Activated naive CD8-positive, alpha-beta T cell treated with anti-CD3 and anti-CD28 coated beads, Interleukin-2, amount 10 ng/mL, durations not matched to agents 7 days and 5 days (primary cell): ENCODE data around the gene PIK3R5. TPM values are rescaled to one million over a fixed set of nuclear protein-coding genes. Genes with fewer than 3 reads are reported as not detected.
A peak's percentile ranks its signal among the peaks of the same experiment; 100 is the strongest.

Experiments used
- ATAC-seq: fragments of 150-1000 bp; cut with Tn5 transposase; one replicate; pipeline ENCODE4 v1.10.0; 2021; ENCODE audit warnings: low read depth, moderate library complexity
- POLR2A ChIA-PET: fragments of 350-600 bp; sonication (Branson Sonifier 250); formaldehyde crosslinking; loops from one replicate; lab custom pipeline; 2021; ENCODE audit warnings: antibody characterized with exemption; lab: Charles Lee
- DNase-seq: peaks from one replicate; pipeline ENCODE4 v3.0.0; 2021
- H3K27ac Mint-ChIP-seq: one replicate; pipeline ENCODE4 v1.8.0; 2022; ENCODE audit warnings: mild to moderate bottlenecking, mixed read lengths
- H3K27me3 Mint-ChIP-seq: one replicate; pipeline ENCODE4 v1.8.0; 2022; ENCODE audit warnings: mild to moderate bottlenecking, moderate library complexity, mixed read lengths
- H3K36me3 Mint-ChIP-seq: one replicate; pipeline ENCODE4 v1.8.0; 2021; ENCODE audit warnings: mild to moderate bottlenecking, mixed read lengths
- H3K4me1 Mint-ChIP-seq: one replicate; pipeline ENCODE4 v1.8.0; 2021; ENCODE audit warnings: mixed read lengths
- H3K4me3 Mint-ChIP-seq: one replicate; pipeline ENCODE4 v1.8.0; 2022; ENCODE audit warnings: mild to moderate bottlenecking, moderate library complexity, mixed read lengths
- H3K9me3 Mint-ChIP-seq: one replicate; pipeline ENCODE4 v1.8.0; 2021; ENCODE audit warnings: mixed read lengths
- total RNA-seq, 2 experiments: library from RNA; stranded (reverse); gene quantifications; one replicate each; pipeline ENCODE4 v1.2.3, GENCODE V29; 2021

PIK3R5 gene
- total RNA-seq, 2 experiments from 2014 or later, result 81.4 to 84.0 TPM

- no peaks in the 10 kb centered on the region for H3K27me3 Mint-ChIP-seq
- ATAC-seq, result peak; percentile 90
- peaks cover 78% of the 10 kb centered on the region for H3K36me3 Mint-ChIP-seq
- POLR2A ChIA-PET, result interaction anchor here (1.2 to 4.9 kb wide), 4 partner anchors 9 to 53 kb away, joined by 3 to 44 read pairs (median 17); partner anchors contain the start of gene PIK3R5
- H3K4me1 Mint-ChIP-seq, result peaks cover 76% of the 10 kb centered on the region
- peak overlapping the region; percentile 77 for H3K4me3 Mint-ChIP-seq
- peak overlapping the region; percentile 93 for H3K27ac Mint-ChIP-seq
- peak; percentile 55 for DNase-seq
- peaks cover 11% of the 10 kb centered on the region for H3K9me3 Mint-ChIP-seq
Observed at GRCh38 chr17:8954339-8954738, 11.2 kb downstream of the PIK3R5 start.

GRCh38 chr17:8953156-8953885 is 12.2 kb downstream of the PIK3R5 start:
- H3K27me3 Mint-ChIP-seq, result no peaks in the 10 kb centered on the region
- DNase-seq, result no peak
- no peak for ATAC-seq
- H3K36me3 Mint-ChIP-seq, result peaks cover 70% of the 10 kb centered on the region
- H3K4me3 Mint-ChIP-seq, result no peak overlapping the region
- peaks cover 11% of the 10 kb centered on the region for H3K9me3 Mint-ChIP-seq
- peaks cover 76% of the 10 kb centered on the region for H3K4me1 Mint-ChIP-seq
- POLR2A ChIA-PET, result interaction anchor here (1.2 to 4.9 kb wide), 5 partner anchors 8 to 118 kb away, joined by 3 to 44 read pairs (median 4); partner anchors contain the start of gene PIK3R5
- H3K27ac Mint-ChIP-seq, result peak overlapping the region; percentile 9

GRCh38 chr17:8952191-8952590 is 13.3 kb downstream of the PIK3R5 start:
- no peak for ATAC-seq
- DNase-seq, result no peak
- Mint-ChIP-seq H3K27me3 (no peaks in the 10 kb centered on the region), H3K36me3 (peaks cover 68% of the 10 kb centered on the region), H3K4me1 (peaks cover 72% of the 10 kb centered on the region), H3K9me3 (peaks cover 11% of the 10 kb centered on the region), H3K27ac (no peak overlapping the region), H3K4me3 (no peak overlapping the region)
- POLR2A ChIA-PET, result interaction anchor here (1.4 to 4.9 kb wide), 3 partner anchors 11 to 117 kb away, joined by 3 to 44 read pairs (median 30); partner anchors contain the start of gene PIK3R5

GRCh38 chr17:8951206-8951605 is 14.3 kb downstream of the PIK3R5 start:
- Mint-ChIP-seq H3K4me1 (peaks cover 66% of the 10 kb centered on the region), H3K4me3 (no peak overlapping the region), H3K36me3 (peaks cover 65% of the 10 kb centered on the region), H3K27ac (peak overlapping the region; percentile 10), H3K27me3 (no peaks in the 10 kb centered on the region), H3K9me3 (peaks cover 11% of the 10 kb centered on the region)
- POLR2A ChIA-PET, result interaction anchor here (3.8 to 4.9 kb wide), 2 partner anchors 10 to 13 kb away, joined by 30 to 44 read pairs; partner anchors contain the start of gene PIK3R5
- ATAC-seq, result no peak
- DNase-seq, result no peak

- H3K36me3 Mint-ChIP-seq, result peaks cover 69% of the 10 kb centered on the region
- peaks cover 11% of the 10 kb centered on the region for H3K9me3 Mint-ChIP-seq
- peaks cover 65% of the 10 kb centered on the region for H3K4me1 Mint-ChIP-seq
- ATAC-seq, result peak; percentile 51
- no peaks in the 10 kb centered on the region for H3K27me3 Mint-ChIP-seq
- DNase-seq, result no peak
- POLR2A ChIA-PET, result interaction anchor here (1.0 to 4.6 kb wide), 3 partner anchors 15 to 50 kb away, joined by 3 to 29 read pairs (median 3); partner anchors contain the start of gene PIK3R5
- peak overlapping the region; percentile 68 for H3K4me3 Mint-ChIP-seq
- H3K27ac Mint-ChIP-seq, result peak overlapping the region; percentile 71
Observed at GRCh38 chr17:8949061-8949661, 16.3 kb downstream of the PIK3R5 start.

GRCh38 chr17:8948462-8948861 is 17.0 kb downstream of the PIK3R5 start:
- ATAC-seq, result no peak
- POLR2A ChIA-PET, result interaction anchor here (1.0 to 4.6 kb wide), 3 partner anchors 16 to 49 kb away, joined by 3 to 29 read pairs (median 3); partner anchors contain the start of gene PIK3R5

GRCh38 chr17:8947201-8947600 is 18.3 kb downstream of the PIK3R5 start:
- H3K4me3 Mint-ChIP-seq, result no peak overlapping the region
- peaks cover 13% of the 10 kb centered on the region for H3K9me3 Mint-ChIP-seq
- H3K4me1 Mint-ChIP-seq, result peaks cover 63% of the 10 kb centered on the region
- POLR2A ChIA-PET, result interaction anchor here (4.6 kb wide), 1 partner anchor 17 kb away, joined by 29 read pairs; the partner anchor contains the start of gene PIK3R5
- DNase-seq, result no peak
- H3K27ac Mint-ChIP-seq, result no peak overlapping the region
- ATAC-seq, result no peak
- H3K36me3 Mint-ChIP-seq, result peaks cover 62% of the 10 kb centered on the region
- no peaks in the 10 kb centered on the region for H3K27me3 Mint-ChIP-seq

More at GRCh38 chr17:8948462-8948861, 17.0 kb downstream of the PIK3R5 start:
- H3K9me3 Mint-ChIP-seq, result peaks cover 13% of the 10 kb centered on the region
- no peak for DNase-seq
- H3K27ac Mint-ChIP-seq, result peak overlapping the region; percentile 71
- peaks cover 73% of the 10 kb centered on the region for H3K36me3 Mint-ChIP-seq
- H3K27me3 Mint-ChIP-seq, result no peaks in the 10 kb centered on the region
- H3K4me3 Mint-ChIP-seq, result peak overlapping the region; percentile 68
- H3K4me1 Mint-ChIP-seq, result peaks cover 66% of the 10 kb centered on the region

GRCh38 chr17:8946476-8946875 is 19.0 kb downstream of the PIK3R5 start:
- DNase-seq, result no peak
- Mint-ChIP-seq H3K4me3 (no peak overlapping the region), H3K27ac (peak overlapping the region; percentile 3), H3K27me3 (no peaks in the 10 kb centered on the region), H3K9me3 (peaks cover 12% of the 10 kb centered on the region), H3K36me3 (peaks cover 56% of the 10 kb centered on the region), H3K4me1 (peaks cover 64% of the 10 kb centered on the region)
- no peak for ATAC-seq
- POLR2A ChIA-PET, result interaction anchor here (4.6 kb wide), 1 partner anchor 18 kb away, joined by 29 read pairs; the partner anchor contains the start of gene PIK3R5

- POLR2A ChIA-PET, result interaction anchor here (1.1 to 4.6 kb wide), 2 partner anchors 8 to 18 kb away, joined by 4 to 29 read pairs; partner anchors contain the start of gene PIK3R5
- ATAC-seq (no peak), DNase-seq (no peak)
- peaks cover 64% of the 10 kb centered on the region for H3K4me1 Mint-ChIP-seq
- peak overlapping the region; percentile 32 for H3K27ac Mint-ChIP-seq
- no peak overlapping the region for H3K4me3 Mint-ChIP-seq
- no peaks in the 10 kb centered on the region for H3K27me3 Mint-ChIP-seq
- H3K9me3 Mint-ChIP-seq, result peaks cover 9% of the 10 kb centered on the region
- H3K36me3 Mint-ChIP-seq, result peaks cover 53% of the 10 kb centered on the region
Observed at GRCh38 chr17:8946071-8946470, 19.4 kb downstream of the PIK3R5 start.

GRCh38 chr17:8944748-8945147 is 20.8 kb downstream of the PIK3R5 start:
- Mint-ChIP-seq H3K4me3 (no peak overlapping the region), H3K4me1 (peaks cover 70% of the 10 kb centered on the region), H3K9me3 (peaks cover 2% of the 10 kb centered on the region), H3K27ac (no peak overlapping the region), H3K27me3 (no peaks in the 10 kb centered on the region), H3K36me3 (peaks cover 42% of the 10 kb centered on the region)
- no peak for ATAC-seq
- DNase-seq, result no peak
- POLR2A ChIA-PET, result interaction anchor here (1.2 kb wide), 1 partner anchor 20 kb away, joined by 4 read pairs; the partner anchor contains the start of gene PIK3R5

- POLR2A ChIA-PET, result interaction anchor here (1.2 to 5.4 kb wide), 2 partner anchors 21 to 44 kb away, joined by 4 to 41 read pairs; partner anchors contain the start of gene PIK3R5
- H3K4me3 Mint-ChIP-seq, result no peak overlapping the region
Observed at GRCh38 chr17:8944083-8944482, 21.4 kb downstream of the PIK3R5 start.

GRCh38 chr17:8941980-8942622 is 23.4 kb downstream of the PIK3R5 start:
- no peaks in the 10 kb centered on the region for H3K27me3 Mint-ChIP-seq
- ATAC-seq, result peak; percentile 43
- H3K27ac Mint-ChIP-seq, result peak overlapping the region; percentile 99
- peaks cover 4% of the 10 kb centered on the region for H3K9me3 Mint-ChIP-seq
- DNase-seq, result peak; percentile 57
- POLR2A ChIA-PET, result interaction anchor here (0.6 to 5.4 kb wide), 8 partner anchors 11 to 700 kb away, joined by 3 to 51 read pairs (median 8); partner anchors contain the start of gene PIK3R5
- H3K4me1 Mint-ChIP-seq, result peaks cover 72% of the 10 kb centered on the region
- H3K36me3 Mint-ChIP-seq, result peaks cover 50% of the 10 kb centered on the region
- H3K4me3 Mint-ChIP-seq, result peak overlapping the region; percentile 85

More at GRCh38 chr17:8944083-8944482, 21.4 kb downstream of the PIK3R5 start:
- DNase-seq (no peak), ATAC-seq (no peak)
- Mint-ChIP-seq H3K27ac (no peak overlapping the region), H3K27me3 (no peaks in the 10 kb centered on the region), H3K36me3 (peaks cover 42% of the 10 kb centered on the region), H3K9me3 (peaks cover 2% of the 10 kb centered on the region), H3K4me1 (peaks cover 72% of the 10 kb centered on the region)
